Omental fat pad (tissue), 4 donors: ENCODE data around the gene XYLT2. TPM values are rescaled to one million over a fixed set of nuclear protein-coding genes. Genes with fewer than 3 reads are reported as not detected.

Experiments
- ATAC-seq: fragments of 150-250 bp; one replicate; pipeline ENCODE4 v1.9.1; 2016; ENCODE audit warnings: mild to moderate bottlenecking, moderate library complexity; ENCODE audit not compliant: low FRiP score
- DNase-seq: peaks from one replicate; pipeline ENCODE4 v3.0.0-alpha.2; 2019; ENCODE audit warnings: low spot score
- CTCF ChIP-seq, 3 donors: fragments of 450-650 bp; IDR thresholded peaks; one replicate each; pipeline ENCODE4 v1.5.1; 2016 to 2017; ENCODE audit warnings: antibody characterized with exemption in 3 of 3, mild to moderate bottlenecking in 3 of 3, moderate library complexity in 2 of 3
- total RNA-seq, 4 donors: library from RNA; depleted of rRNA; stranded (reverse); fragments of >200 nt; gene quantifications; one replicate each; pipeline ENCODE4 v1.1.0, GENCODE V29; 2016

The XYLT2 gene
- total RNA-seq, 4 donors from 2014 or later = 8.4 to 23.2 (median 16.5) TPM

GRCh38 chr17:50303596-50303995 is 42.3 kb upstream of the XYLT2 start:
- DNase-seq = no peak
- TF ChIP-seq CTCF (IDR thresholded peaks at IDR 0.05) = no peak
- no peak for ATAC-seq

- DNase-seq (no peak), ATAC-seq (no peak)
- TF ChIP-seq CTCF (IDR thresholded peaks at IDR 0.05) = no peak
Observed at GRCh38 chr17:50304781-50305404, 41.0 kb upstream of the XYLT2 start.

GRCh38 chr17:50307654-50308053 is 38.3 kb upstream of the XYLT2 start:
- DNase-seq (no peak), ATAC-seq (no peak)
- no peak for TF ChIP-seq CTCF (IDR thresholded peaks at IDR 0.05)

GRCh38 chr17:50308666-50309065 is 37.3 kb upstream of the XYLT2 start:
- no peak for ATAC-seq
- no peak for TF ChIP-seq CTCF (IDR thresholded peaks at IDR 0.05)

GRCh38 chr17:50310455-50311111 is 35.3 kb upstream of the XYLT2 start:
- ATAC-seq = no peak
- no peak for TF ChIP-seq CTCF (IDR thresholded peaks at IDR 0.05)
- DNase-seq = no peak

More at GRCh38 chr17:50308666-50309065, 37.3 kb upstream of the XYLT2 start:
- no peak for DNase-seq

GRCh38 chr17:50311112-50311460 is 34.8 kb upstream of the XYLT2 start:
- no peak for TF ChIP-seq CTCF (IDR thresholded peaks at IDR 0.05)

GRCh38 chr17:50311483-50311882 is 34.4 kb upstream of the XYLT2 start:
- no peak for TF ChIP-seq CTCF (IDR thresholded peaks at IDR 0.05)
- ATAC-seq (no peak), DNase-seq (no peak)

More at GRCh38 chr17:50311112-50311460, 34.8 kb upstream of the XYLT2 start:
- ATAC-seq (no peak), DNase-seq (no peak)
